Activated CD4-positive, alpha-beta memory T cell treated with anti-CD3 and anti-CD28 coated beads, Interleukin-2, amount 10 ng/mL, durations not matched to agents 7 days and 5 days (primary cell): ENCODE measurements around the gene CGN. TPM values are rescaled to one million over a fixed set of nuclear protein-coding genes. Genes with fewer than 3 reads are reported as not detected.

Experiments
- total RNA-seq, 2 experiments: library from RNA; stranded (reverse); gene quantifications; one replicate each; pipeline ENCODE4 v1.2.3, GENCODE V29; 2021

The CGN gene
- total RNA-seq, 2 experiments from 2014 or later: 0.43 to 0.96 TPM

Other genes starting within 250 kb of the CGN start
- 10 to 100 TPM; 31.4 to 32.6 TPM for gene ZNF687, start 229.1 kb upstream of the CGN start, total RNA-seq
- gene PI4KB, start 184.0 kb upstream of the CGN start, total RNA-seq: 10 to 100 TPM; 71.2 to 72.9 TPM
- 10 to 100 TPM; 96.2 to 99.3 TPM for gene RFX5, start 164.1 kb upstream of the CGN start, total RNA-seq
- not detected for gene SELENBP1, start 138.7 kb upstream of the CGN start, total RNA-seq
- 100 to 1,000 TPM; 280 to 282 TPM for gene PSMB4, start 111.8 kb upstream of the CGN start, total RNA-seq
- gene POGZ, start 51.9 kb upstream of the CGN start, total RNA-seq: 10 to 100 TPM; 67.2 to 73.2 TPM
- gene TUFT1, start 28.9 kb downstream of the CGN start, total RNA-seq: 1 to 10 TPM; 4.5 to 4.9 TPM
- 10 to 100 TPM; 28.9 to 29.6 TPM for gene SNX27, start 100.7 kb downstream of the CGN start, total RNA-seq
- not detected for gene CELF3, start 205.4 kb downstream of the CGN start, total RNA-seq
- not detected for gene RIIAD1, start 210.1 kb downstream of the CGN start, total RNA-seq